A549 (cell line): ENCODE data around the gene SYNPR. TPM values are rescaled to one million over a fixed set of nuclear protein-coding genes. Genes with fewer than 3 reads are reported as not detected.
A peak's percentile ranks its signal among the peaks of the same experiment; 100 is the strongest.

Experiments used
- ATAC-seq, 2 experiments: fragments of 200-7000 bp in 1 of 2; fragments of >200 bp in 1 of 2; cut with Nextera tagmentation in 1 of 2; cut with Tn5 transposase in 1 of 2; 3 replicates each; pipeline versions ENCODE4 v1.8.0 to v1.9.1; 2018 to 2020; ENCODE audit warnings: mild to moderate bottlenecking in 1 of 2, moderate library complexity in 1 of 2
- CTCF ChIA-PET: fragments of 300-600 bp; sonication (Branson Sonifier 250); formaldehyde crosslinking; extraction: SDS; loops from one replicate; lab custom pipeline; 2021; ENCODE audit warnings: antibody characterized with exemption, inconsistent platforms; lab: Yijun Ruan, JAX
- POLR2A ChIA-PET: fragments of 350-600 bp; formaldehyde crosslinking; extraction: SDS; loops from one replicate; lab custom pipeline; 2021; ENCODE audit warnings: antibody characterized with exemption, inconsistent platforms; lab: Yijun Ruan, JAX
- DNase-seq, 2 experiments: peaks; one replicate each; pipeline versions ENCODE4 v3.0.0 to v3.0.0-alpha.2; 2011 to 2016; ENCODE audit warnings: low read depth in 1 of 2, low spot score in 1 of 2
- FAIRE-seq: peaks from 2 replicates; lab custom pipeline; 2011; peaks lifted over from hg19 to GRCh38; lab: Jason Lieb, UNC
- H3K27ac ChIP-seq, 2 experiments: fragments of >200 bp; sonication (Bioruptor Twin); formaldehyde crosslinking; 3 replicates each; pipeline ENCODE4 v1.5.1; 2016 to 2017
- H3K4me1 ChIP-seq: fragments of >200 bp; sonication (Bioruptor Twin); formaldehyde crosslinking; 3 replicates; pipeline ENCODE4 v1.6.1; 2016
- H3K4me2 ChIP-seq: fragments of >200 bp; sonication (Bioruptor Twin); formaldehyde crosslinking; 3 replicates; pipeline ENCODE4 v1.6.1; 2016
- H3K4me3 ChIP-seq: fragments of >200 bp; sonication (Bioruptor Twin); formaldehyde crosslinking; 3 replicates; pipeline ENCODE4 v1.5.1; 2016
- H3K9me3 ChIP-seq: fragments of >200 bp; sonication (Bioruptor Twin); formaldehyde crosslinking; 3 replicates; pipeline ENCODE4 v1.6.1; 2016
- CEBPB ChIP-seq, 2 experiments: fragments of >200 bp in 1 of 2; sonication (Bioruptor Twin) in 1 of 2; formaldehyde crosslinking in 1 of 2; IDR thresholded peaks; 2 replicates each; pipeline ENCODE4 v1.6.1; 2012 to 2016
- CHD4 ChIP-seq: fragments of 200-600 bp; sonication (generic); IDR thresholded peaks from 2 replicates; pipeline ENCODE4 v1.6.1; 2016; ENCODE audit warnings: antibody characterized with exemption, mild to moderate bottlenecking, borderline replicate concordance
- ESRRA ChIP-seq: fragments of 150-350 bp; IDR thresholded peaks from 2 replicates; pipeline ENCODE4 v1.6.1; 2014; ENCODE audit warnings: mild to moderate bottlenecking, low read length, borderline replicate concordance
- FOSB ChIP-seq: fragments of 250-450 bp; sonication (Bioruptor Pico); IDR thresholded peaks from 2 replicates; pipeline ENCODE4 v1.5.0; 2020; ENCODE audit warnings: mild to moderate bottlenecking, moderate library complexity
- FOSL2 ChIP-seq, 2 experiments: fragments of 450-650 bp in 1 of 2; fragments of >200 bp in 1 of 2; sonication (Bioruptor Twin) in 1 of 2; formaldehyde crosslinking; IDR thresholded peaks; 2 replicates each; pipeline versions ENCODE4 v1.5.0 to v1.6.1; 2016 to 2020; ENCODE audit warnings: mild to moderate bottlenecking in 1 of 2, moderate library complexity in 1 of 2
- FOXS1 ChIP-seq: fragments of 250-450 bp; sonication (Bioruptor Pico); IDR thresholded peaks from 2 replicates; pipeline ENCODE4 v1.5.0; 2020; ENCODE audit warnings: mild to moderate bottlenecking, moderate library complexity
- HDAC2 ChIP-seq: fragments of 200-600 bp; sonication (generic); IDR thresholded peaks from 2 replicates; pipeline ENCODE4 v1.6.1; 2016
- HEYL ChIP-seq: fragments of 250-450 bp; sonication (Bioruptor Pico); IDR thresholded peaks from 2 replicates; pipeline ENCODE4 v1.8.0; 2021; ENCODE audit warnings: mild to moderate bottlenecking, moderate library complexity
- JUNB ChIP-seq: fragments of >200 bp; sonication (Bioruptor Twin); formaldehyde crosslinking; IDR thresholded peaks from 2 replicates; pipeline ENCODE4 v1.6.1; 2016
- NFE2L2 ChIP-seq: fragments of 150-350 bp; conservative IDR thresholded peaks from 2 replicates; pipeline ENCODE4 v1.6.1; 2014; ENCODE audit warnings: low read length
- POLR2A ChIP-seq: IDR thresholded peaks from 2 replicates; pipeline ENCODE4 v1.6.1; 2012; ENCODE audit warnings: mild to moderate bottlenecking, low read length
- POLR2AphosphoS2 ChIP-seq: conservative IDR thresholded peaks from 2 replicates; pipeline ENCODE4 v1.6.1; 2012; ENCODE audit warnings: low read length, improper control_type of control experiment, inconsistent platforms
- RAD21 ChIP-seq, 2 experiments: fragments of >200 bp in 1 of 2; sonication (Bioruptor Twin) in 1 of 2; formaldehyde crosslinking in 1 of 2; IDR thresholded peaks in 1 of 2; conservative IDR thresholded peaks in 1 of 2; 2 replicates in 1 of 2; 3 replicates in 1 of 2; pipeline ENCODE4 v1.6.1; 2012 to 2018; ENCODE audit warnings: inconsistent platforms in 1 of 2
- SMC3 ChIP-seq: fragments of >200 bp; sonication (Bioruptor Twin); formaldehyde crosslinking; IDR thresholded peaks from 3 replicates; pipeline ENCODE4 v1.6.1; 2018; ENCODE audit warnings: inconsistent platforms
- SREBF2 ChIP-seq: fragments of 450-650 bp; IDR thresholded peaks from 2 replicates; pipeline ENCODE4 v1.6.1; 2014; ENCODE audit warnings: mild to moderate bottlenecking, moderate library complexity
- TFCP2L1 ChIP-seq: fragments of 250-450 bp; sonication (Bioruptor Pico); IDR thresholded peaks from 2 replicates; pipeline ENCODE4 v1.5.0; 2021; ENCODE audit warnings: mild to moderate bottlenecking
- WGBS: methylation state at CpG from one replicate; pipeline ENCODE4 v1.1.6; 2017; ENCODE audit errors: missing lambda C conversion rate; 5-methylcytosine and 5-hydroxymethylcytosine counted together
- polyA plus RNA-seq, 4 experiments: library from polyadenylated mRNA; depleted of rRNA in 3 of 4; stranded (reverse); fragments of >200 nt; fragmentation: RNase III in 1 of 4; extraction: RNeasy Plus Mini Kit Qiagen cat#74134 plus additional on column Dnase treatment in 1 of 4; gene quantifications; 2 replicates in 3 of 4; 3 replicates in 1 of 4; pipeline ENCODE4 v1.2.3, GENCODE V29; 2011 to 2017
- TF ChIP-seq, protein P1 (sequence below): fragments of >200 bp; sonication (Bioruptor Twin); formaldehyde crosslinking; IDR thresholded peaks from 3 replicates; pipeline ENCODE4 v1.5.1; 2016
- TF ChIP-seq, protein P2 (sequence below): fragments of 250-450 bp; sonication (Bioruptor Pico); IDR thresholded peaks from 2 replicates; pipeline ENCODE4 v1.5.0; 2021; ENCODE audit warnings: mild to moderate bottlenecking, moderate library complexity, borderline replicate concordance
- TF ChIP-seq, protein P3 (sequence below): IDR thresholded peaks from 2 replicates; pipeline ENCODE4 v1.6.1; 2012; ENCODE audit warnings: low read depth, borderline replicate concordance
- TF ChIP-seq, protein P4 (sequence below): IDR thresholded peaks from 2 replicates; pipeline ENCODE4 v1.6.1; 2012
- TF ChIP-seq, protein P5 (sequence below): fragments of 250-450 bp; sonication (Bioruptor Pico); IDR thresholded peaks from 2 replicates; pipeline ENCODE4 v1.5.0; 2020; ENCODE audit warnings: low read depth, mild to moderate bottlenecking, moderate library complexity

The SYNPR gene
- polyA plus RNA-seq, 2 of the 4 experiments (the other 2 are of a cell fraction), result not detected

DNA sequence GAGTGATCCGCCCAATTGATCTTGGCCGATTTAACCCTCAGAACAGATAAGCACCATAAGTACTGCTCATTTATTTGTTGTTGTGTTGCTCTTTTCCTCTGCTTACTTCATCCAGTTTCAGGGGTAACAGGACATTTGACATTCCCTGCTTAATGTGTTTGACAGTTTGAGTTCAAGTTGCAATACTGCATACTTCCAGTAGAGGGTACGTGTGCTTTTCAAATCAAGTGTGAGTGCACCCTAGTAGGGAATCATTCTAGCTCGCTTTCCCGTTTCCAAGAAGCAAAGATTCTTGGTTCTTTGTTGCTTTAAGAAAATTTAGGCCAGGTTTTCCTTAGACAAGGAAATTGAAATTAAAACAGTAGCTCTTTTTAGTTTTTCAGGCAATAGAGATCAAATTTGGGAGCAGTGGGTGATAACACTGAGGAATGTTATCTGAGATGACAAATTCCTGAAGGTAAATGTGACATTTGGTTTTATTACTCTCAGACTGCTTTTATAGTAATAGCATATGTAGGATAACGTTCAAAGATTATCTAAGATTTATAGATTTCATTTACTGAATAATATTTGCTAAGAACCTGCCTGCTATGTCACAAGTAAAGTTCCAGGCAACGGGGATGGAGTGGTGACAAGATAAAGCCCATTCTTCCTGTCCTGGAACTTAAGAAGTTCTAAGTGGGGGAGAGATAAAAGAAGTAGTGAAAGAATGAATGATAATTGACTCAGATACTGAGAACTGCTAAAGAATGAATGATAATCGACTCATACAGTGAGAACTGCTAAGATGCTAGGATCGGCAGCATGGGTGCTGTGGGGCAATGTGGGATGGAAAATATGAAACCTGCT lies 73.3 kb downstream of the SYNPR start:
- POLR2A ChIA-PET, result no interaction called here
- Histone ChIP-seq H3K4me2 (no peak overlapping the region), H3K27ac (no peak overlapping the region), H3K4me1 (no peaks in the 10 kb centered on the region), H3K4me3 (no peak overlapping the region), H3K9me3 (no peaks in the 10 kb centered on the region)
- FAIRE-seq, result no peak
- peak; percentile 56 to 65 for TF ChIP-seq RAD21 (conservative IDR thresholded peaks at IDR 0.05 in 1 of 2, IDR thresholded peaks at IDR 0.05 in 1 of 2)
- TF ChIP-seq, protein P1, sequence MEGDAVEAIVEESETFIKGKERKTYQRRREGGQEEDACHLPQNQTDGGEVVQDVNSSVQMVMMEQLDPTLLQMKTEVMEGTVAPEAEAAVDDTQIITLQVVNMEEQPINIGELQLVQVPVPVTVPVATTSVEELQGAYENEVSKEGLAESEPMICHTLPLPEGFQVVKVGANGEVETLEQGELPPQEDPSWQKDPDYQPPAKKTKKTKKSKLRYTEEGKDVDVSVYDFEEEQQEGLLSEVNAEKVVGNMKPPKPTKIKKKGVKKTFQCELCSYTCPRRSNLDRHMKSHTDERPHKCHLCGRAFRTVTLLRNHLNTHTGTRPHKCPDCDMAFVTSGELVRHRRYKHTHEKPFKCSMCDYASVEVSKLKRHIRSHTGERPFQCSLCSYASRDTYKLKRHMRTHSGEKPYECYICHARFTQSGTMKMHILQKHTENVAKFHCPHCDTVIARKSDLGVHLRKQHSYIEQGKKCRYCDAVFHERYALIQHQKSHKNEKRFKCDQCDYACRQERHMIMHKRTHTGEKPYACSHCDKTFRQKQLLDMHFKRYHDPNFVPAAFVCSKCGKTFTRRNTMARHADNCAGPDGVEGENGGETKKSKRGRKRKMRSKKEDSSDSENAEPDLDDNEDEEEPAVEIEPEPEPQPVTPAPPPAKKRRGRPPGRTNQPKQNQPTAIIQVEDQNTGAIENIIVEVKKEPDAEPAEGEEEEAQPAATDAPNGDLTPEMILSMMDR, result peak; percentile 54
- TF ChIP-seq, protein P2, sequence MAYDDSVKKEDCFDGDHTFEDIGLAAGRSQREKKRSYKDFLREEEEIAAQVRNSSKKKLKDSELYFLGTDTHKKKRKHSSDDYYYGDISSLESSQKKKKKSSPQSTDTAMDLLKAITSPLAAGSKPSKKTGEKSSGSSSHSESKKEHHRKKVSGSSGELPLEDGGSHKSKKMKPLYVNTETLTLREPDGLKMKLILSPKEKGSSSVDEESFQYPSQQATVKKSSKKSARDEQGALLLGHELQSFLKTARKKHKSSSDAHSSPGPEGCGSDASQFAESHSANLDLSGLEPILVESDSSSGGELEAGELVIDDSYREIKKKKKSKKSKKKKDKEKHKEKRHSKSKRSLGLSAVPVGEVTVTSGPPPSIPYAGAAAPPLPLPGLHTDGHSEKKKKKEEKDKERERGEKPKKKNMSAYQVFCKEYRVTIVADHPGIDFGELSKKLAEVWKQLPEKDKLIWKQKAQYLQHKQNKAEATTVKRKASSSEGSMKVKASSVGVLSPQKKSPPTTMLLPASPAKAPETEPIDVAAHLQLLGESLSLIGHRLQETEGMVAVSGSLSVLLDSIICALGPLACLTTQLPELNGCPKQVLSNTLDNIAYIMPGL, result no peak
- DNase-seq, result peak; percentile 10 to 55
- CTCF ChIA-PET, result interaction anchor here (0.9 to 5.0 kb wide), 10 partner anchors 14 to 643 kb away, joined by 3 to 115 read pairs (median 6); partner anchors contain the start of gene C3orf49
- ATAC-seq, result peak; percentile 87
- 24% methylated on average over 9 of the region's 9 CpGs for WGBS

DNA sequence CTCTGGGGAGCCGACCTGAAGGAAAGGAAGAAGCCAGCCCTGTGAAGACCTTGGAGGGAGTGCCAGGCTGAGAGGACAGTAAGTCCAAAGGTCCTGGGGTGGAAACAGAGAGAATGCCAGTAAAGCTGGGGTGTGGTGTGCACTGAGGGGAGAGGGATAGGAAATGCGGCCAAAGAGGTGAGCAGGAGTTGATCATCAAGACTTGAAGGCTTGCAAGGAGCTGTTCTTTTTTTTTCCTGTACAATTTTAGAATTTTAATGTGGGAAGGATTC lies 73.8 kb downstream of the SYNPR start:
- no peak for ATAC-seq
- Histone ChIP-seq H3K9me3 (no peaks in the 10 kb centered on the region), H3K4me2 (no peak overlapping the region), H3K4me1 (no peaks in the 10 kb centered on the region), H3K27ac (no peak overlapping the region), H3K4me3 (no peak overlapping the region)
- TF ChIP-seq JUNB (no peak), HEYL (CRISPR knock-in tag) (no peak), RAD21 (conservative IDR thresholded peaks at IDR 0.05 in 1 of 2, IDR thresholded peaks at IDR 0.05 in 1 of 2) (no peak), CEBPB (IDR thresholded peaks at IDR 0.05) (no peak), FOXS1 (no peak), CHD4 (no peak), POLR2AphosphoS2 (no peak), TFCP2L1 (no peak), ESRRA (no peak), FOSL2 (IDR thresholded peaks at IDR 0.05) (no peak), FOSL2 (CRISPR knock-in tag; IDR thresholded peaks at IDR 0.05) (no peak), NFE2L2 (no peak), POLR2A (no peak), SREBF2 (no peak), SMC3 (no peak), HDAC2 (no peak), FOSB (CRISPR knock-in tag) (no peak)
- TF ChIP-seq, protein P3, sequence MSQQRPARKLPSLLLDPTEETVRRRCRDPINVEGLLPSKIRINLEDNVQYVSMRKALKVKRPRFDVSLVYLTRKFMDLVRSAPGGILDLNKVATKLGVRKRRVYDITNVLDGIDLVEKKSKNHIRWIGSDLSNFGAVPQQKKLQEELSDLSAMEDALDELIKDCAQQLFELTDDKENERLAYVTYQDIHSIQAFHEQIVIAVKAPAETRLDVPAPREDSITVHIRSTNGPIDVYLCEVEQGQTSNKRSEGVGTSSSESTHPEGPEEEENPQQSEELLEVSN, result no peak
- TF ChIP-seq, protein P2, result no peak
- TF ChIP-seq, protein P4, sequence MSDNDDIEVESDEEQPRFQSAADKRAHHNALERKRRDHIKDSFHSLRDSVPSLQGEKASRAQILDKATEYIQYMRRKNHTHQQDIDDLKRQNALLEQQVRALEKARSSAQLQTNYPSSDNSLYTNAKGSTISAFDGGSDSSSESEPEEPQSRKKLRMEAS, result no peak
- TF ChIP-seq, protein P5, sequence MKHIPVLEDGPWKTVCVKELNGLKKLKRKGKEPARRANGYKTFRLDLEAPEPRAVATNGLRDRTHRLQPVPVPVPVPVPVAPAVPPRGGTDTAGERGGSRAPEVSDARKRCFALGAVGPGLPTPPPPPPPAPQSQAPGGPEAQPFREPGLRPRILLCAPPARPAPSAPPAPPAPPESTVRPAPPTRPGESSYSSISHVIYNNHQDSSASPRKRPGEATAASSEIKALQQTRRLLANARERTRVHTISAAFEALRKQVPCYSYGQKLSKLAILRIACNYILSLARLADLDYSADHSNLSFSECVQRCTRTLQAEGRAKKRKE (CRISPR knock-in tag), result no peak
- FAIRE-seq, result no peak
- CTCF ChIA-PET, result interaction anchor here (1.1 to 5.0 kb wide), 8 partner anchors 14 to 642 kb away, joined by 3 to 115 read pairs (median 6); partner anchors contain the start of gene C3orf49
- 2% methylated on average over 2 of the region's 2 CpGs for WGBS
- DNase-seq, result no peak
- POLR2A ChIA-PET, result no interaction called here
